HG03097 (cell line): ENCODE measurements around the gene NOC2L.

Experiments used
- ATAC-seq: cut with Tn5 transposase; IDR thresholded peaks from one replicate; pipeline ENCODE4 v1.9.1; 2021; ENCODE audit not compliant: unreplicated experiment, low FRiP score

NOC2L gene

DNA sequence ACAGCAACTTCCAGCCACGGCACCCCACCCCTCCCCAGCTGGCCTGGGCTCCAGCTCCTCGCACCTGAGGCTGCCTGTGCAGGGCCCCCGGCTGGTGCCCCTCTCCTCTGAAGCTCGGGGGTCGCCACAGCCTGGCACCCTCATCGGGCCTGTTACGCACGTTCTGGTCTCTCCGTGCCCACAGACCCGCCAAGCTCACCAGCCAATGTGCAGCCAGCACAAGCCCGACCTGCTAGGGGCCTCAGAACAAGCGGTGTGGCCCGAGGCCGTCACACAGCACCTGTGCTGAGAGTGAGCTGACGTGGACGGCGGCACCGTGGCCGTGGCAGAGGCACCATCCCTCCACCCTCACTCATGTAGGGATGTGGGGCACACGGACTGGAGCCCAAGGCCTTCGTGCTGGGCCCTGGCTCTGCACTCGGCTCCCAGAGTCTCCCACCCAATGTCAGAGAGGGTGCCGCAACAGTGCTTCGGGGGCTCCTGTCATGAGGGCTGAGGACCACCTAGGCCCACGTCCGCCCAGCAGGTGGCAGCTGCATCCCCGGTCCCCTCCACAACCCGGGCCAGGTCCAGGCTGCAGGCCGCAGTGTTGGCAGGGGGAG lies 39.7 kb downstream of the NOC2L start:
- no peak for ATAC-seq

DNA sequence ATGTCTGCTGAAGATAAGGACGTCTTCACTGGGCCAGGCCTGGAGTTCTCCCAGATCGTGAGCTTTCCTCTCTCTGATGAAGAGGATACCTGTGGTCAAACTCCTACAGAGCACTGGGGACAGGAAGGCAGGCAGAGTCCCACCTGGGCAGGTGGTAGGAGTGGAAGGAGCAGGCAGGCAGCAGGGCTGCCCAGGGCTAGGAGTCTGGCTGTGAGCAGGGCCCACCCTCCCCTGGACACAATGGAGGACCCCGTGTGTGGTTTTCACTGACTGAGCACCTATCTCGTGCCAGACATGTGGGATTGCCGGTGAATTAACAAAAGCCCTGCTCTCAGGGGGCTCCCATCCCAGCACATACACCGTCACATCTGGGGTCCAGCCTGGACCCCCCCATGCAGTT lies 40.2 kb downstream of the NOC2L start:
- ATAC-seq, result no peak

GRCh38 chr1:918353-918752 lies 40.7 kb downstream of the NOC2L start:
- ATAC-seq, result no peak

DNA sequence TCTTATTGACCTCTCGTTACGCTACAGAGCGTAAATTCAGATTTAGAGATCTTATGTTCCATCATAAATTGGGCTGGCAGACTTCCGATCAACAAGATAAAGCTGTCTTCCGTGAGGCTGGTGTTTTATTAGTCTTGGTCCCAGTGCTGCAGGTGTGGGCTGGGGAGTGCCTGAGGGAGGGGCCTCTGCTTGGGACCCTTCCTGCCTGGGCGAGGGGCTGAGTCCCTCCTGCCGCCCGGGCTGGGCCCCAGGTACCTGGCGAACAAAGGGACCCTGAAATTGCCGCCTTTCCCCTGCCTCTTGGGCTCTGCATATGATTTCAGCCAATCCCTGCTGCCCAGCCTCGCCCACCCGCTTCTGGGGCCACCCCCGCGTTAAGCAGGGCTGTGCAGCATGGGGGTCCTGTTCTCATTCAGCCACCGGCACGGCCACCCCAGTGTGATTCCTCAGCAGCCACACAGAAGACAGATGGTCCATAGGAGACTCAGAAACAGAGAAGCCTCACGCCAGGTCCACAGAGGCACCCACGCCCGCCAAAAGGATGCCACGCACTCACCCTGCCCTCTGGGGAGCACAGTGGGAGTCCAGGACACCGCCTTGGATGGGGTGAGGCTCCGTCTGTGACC lies 41.5 kb downstream of the NOC2L start:
- ATAC-seq, result no peak

- no peak for ATAC-seq
Observed at GRCh38 chr1:917076-917459, 42.0 kb downstream of the NOC2L start.

DNA sequence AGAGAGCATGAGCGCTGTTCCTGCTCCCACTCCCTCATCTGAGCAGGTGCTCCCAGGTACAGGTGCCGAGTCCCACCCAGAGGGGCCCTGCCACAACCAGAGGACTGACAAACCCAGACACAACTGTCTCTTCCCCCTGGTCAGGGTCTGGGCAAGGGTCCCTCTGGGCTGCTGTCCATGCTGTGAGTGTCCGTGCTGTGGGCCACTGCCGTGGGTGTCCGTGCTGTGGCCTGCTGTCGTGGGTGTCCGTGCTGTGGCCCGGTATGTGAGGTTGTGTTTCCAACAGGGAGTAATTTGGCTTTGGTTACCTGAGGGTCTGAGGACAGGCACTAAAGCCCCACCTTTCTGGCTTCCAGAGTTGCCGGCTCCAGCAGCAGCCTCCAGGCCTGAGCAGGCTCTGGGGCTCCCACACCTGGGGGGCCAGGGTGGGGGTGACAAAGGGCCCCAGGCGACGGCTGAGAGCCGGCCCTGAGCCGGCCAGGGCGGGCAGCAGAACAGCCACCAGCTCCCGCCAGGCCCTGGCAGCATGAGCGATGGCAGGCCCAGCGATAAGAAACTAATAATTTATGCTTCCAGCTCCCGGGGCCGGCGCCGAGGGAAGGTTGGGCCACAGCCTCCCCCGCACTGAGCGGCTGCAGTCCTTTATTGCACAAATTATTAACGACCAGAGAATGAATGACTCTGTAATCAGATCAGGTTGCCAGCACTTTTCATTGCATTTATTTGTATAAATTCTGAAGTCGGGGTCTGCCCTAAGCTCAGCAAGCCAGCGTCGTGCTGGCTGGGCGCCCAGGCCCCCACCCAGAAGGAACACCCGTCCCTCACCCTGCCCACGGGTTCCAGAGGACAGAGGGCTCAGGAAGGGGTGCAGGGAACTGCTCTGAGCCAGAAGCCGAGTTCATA lies 42.6 kb downstream of the NOC2L start:
- ATAC-seq, result no peak

DNA sequence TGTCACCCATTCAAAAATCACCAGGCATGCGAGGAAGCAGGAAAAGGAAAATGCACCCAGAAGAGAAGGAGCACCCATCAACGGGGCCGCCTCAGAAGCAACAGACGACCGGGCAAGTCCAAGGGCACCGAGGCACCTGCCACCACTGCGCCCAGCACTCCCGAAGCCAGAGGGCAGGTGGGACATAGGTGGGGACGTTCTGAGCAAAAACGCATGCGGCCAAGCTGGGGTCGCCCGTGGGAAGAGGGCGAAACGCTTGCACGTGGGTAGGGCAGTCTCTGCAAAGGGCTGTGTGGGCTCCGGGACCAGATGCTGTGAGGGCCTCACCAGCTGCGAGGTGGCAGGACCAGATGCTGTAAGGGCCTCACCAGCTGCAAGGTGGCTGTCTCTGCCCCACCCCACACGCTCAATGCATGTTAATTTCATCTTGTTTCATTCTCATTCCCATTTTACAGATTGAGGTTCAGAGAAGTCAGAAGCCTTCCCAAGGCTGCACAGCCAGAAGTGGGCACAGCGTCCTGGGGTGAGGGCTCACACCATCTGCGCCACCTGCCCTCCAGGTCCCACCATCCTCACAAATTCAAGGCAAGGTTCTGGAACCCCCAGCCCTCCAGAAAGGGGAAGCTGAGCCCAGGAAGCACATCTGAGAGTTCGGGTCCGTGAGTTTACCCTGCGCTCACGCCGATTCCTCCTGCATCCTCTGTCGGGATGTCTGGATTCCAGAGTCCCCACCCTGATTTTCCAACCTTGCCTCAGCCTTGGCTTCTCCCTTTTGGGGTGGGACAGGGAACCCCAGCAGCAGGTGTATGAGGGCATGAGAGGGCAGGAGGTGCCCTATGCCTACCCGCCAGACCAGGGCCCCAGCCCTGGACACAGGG lies 43.5 kb downstream of the NOC2L start:
- ATAC-seq, result no peak

GRCh38 chr1:914891-915280 lies 44.2 kb downstream of the NOC2L start:
- no peak for ATAC-seq

- no peak for ATAC-seq
Observed at GRCh38 chr1:914131-914890, 44.7 kb downstream of the NOC2L start.

- no peak for ATAC-seq
Observed at GRCh38 chr1:913491-914130, 45.4 kb downstream of the NOC2L start.

DNA sequence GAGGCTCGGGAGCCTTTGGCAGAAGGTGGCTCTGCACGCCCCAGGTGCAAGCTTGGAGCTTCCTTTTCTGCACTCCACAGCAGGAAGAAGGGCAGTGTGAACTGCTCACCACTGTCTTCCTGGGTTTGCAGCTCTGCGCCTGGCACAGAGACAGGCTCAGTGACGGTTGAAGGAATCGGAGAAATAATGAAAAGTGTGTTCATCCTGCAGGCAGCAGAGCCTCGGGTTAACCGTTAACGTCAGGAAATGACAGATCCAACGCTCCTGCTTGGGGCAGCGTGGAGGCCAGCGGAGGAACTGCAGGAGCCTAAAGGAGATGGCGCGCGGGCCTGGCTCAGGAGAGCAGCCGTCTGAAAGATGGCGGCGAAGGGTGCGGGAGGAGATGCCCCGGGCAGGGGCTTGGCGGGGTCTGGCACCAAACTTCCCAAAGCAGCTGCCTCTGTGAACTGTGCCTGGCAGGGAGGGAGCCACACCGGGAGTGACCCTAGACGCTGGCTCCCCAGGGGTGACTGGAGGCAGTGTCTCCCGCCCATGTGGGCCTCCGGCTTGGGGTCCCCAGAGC lies 46.2 kb downstream of the NOC2L start:
- no peak for ATAC-seq

GRCh38 chr1:911875-912739 lies 46.9 kb downstream of the NOC2L start:
- ATAC-seq, result no peak

GRCh38 chr1:910881-911721 lies 48.0 kb downstream of the NOC2L start:
- ATAC-seq, result no peak

DNA sequence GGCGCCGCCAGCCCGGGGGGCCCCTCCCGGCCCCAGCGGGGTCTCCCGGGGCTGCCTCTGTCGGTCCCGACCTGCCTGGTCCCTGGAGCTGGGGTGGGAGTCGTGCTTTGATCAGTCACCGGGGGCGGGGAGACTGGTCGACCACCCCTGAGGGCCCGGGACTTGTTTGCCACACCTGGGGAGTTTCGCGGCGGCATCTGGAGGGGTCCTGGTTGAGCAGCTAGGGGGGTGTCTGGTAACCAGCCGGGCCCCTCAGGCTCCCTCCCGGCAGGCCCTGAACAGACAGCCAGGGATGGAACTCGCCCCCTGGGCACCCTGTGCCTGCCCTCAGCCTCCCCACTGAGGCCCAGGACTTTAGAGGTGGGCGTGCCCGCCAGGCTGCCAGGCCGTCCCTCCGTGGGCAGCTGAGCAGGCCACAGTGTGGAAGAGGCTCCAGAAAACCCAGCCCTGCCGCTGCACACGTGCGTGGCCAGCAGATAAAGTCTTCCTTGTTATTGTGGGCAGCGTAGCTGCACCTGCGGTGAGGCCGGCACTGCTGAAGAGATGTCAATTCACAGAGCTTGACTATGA lies 48.7 kb downstream of the NOC2L start:
- no peak for ATAC-seq

- no peak for ATAC-seq
Observed at GRCh38 chr1:909861-910310, 49.2 kb downstream of the NOC2L start.

DNA sequence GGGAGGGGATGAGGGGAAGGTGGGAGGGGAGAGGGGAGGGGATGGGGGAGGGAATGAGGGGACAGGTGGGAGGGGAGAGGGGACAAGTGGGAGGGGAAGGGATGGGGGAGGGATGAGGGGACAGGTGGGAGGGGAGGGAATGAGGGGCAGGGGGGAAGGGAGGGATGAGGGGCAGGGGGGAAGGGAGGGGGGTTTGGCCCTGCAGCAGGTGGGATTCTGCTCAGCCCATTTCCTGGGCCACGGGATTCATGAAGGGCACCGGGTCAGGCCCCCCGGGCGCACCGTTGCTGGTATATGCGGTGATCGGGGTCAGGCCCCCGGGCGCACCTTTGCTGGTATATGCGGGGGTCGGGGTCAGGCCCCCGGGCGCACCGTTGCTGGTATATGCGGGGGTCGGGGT lies 50.4 kb downstream of the NOC2L start:
- no peak for ATAC-seq
